ENCODE data around the gene SAAL1. TPM values are rescaled to one million over a fixed set of nuclear protein-coding genes. Genes with fewer than 3 reads are reported as not detected.

SAAL1 gene

Small RNA genes lying within 50 kb of the gene (small RNA-seq; reads per million reads assigned to genes)
- not detected for gene HIGD1AP5 (ENCODE audit: insufficient read depth)

All from mesendoderm (in vitro differentiated cells).